OCI-LY1 (cell line): ENCODE measurements around the gene C1orf105.

Experiments
- CTCF ChIP-seq: fragments of 200-600 bp; sonication (generic), shearing (Covaris generic); IDR thresholded peaks from 2 replicates; pipeline ENCODE4 v1.5.1; 2017; ENCODE audit warnings: mild to moderate bottlenecking, antibody characterized with exemption, low read length, moderate library complexity, mixed read lengths
- EZH2 ChIP-seq: fragments of 200-600 bp; sonication (generic), shearing (Covaris generic); IDR thresholded peaks from 2 replicates; pipeline ENCODE4 v1.8.0; 2017; ENCODE audit warnings: borderline replicate concordance, mixed run types, mild to moderate bottlenecking, antibody characterized with exemption, low read length, moderate library complexity, mixed read lengths

GRCh38 chr1:172417557-172417956, 2.9 kb upstream of the C1orf105 start:
- TF ChIP-seq CTCF (no peak), EZH2 (no peak)
